Activated CD4-positive, CD25-positive, alpha-beta regulatory T cell treated with anti-CD3 and anti-CD28 coated beads, Interleukin-2, amount 50 U/mL, for 24 hours (primary cell): Measurements from ENCODE around the gene DLG2.
A peak's percentile ranks its signal among the peaks of the same experiment; 100 is the strongest.
"Not testable (repeated sequence)": the region's sequence is repeated elsewhere in the genome, so short reads cannot be mapped to it uniquely, and the experiment has no call there.

Experiments
- ATAC-seq, 2 donors: fragments of 150-1000 bp; cut with Tn5 transposase; one replicate each; pipeline ENCODE4 v1.10.0; 2021; ENCODE audit warnings: mild to moderate bottlenecking in 1 of 2, moderate library complexity in 1 of 2

The DLG2 gene

GRCh38 chr11:85634747-85635146 lies 7.6 kb upstream of the DLG2 start:
- ATAC-seq = no peak

DNA sequence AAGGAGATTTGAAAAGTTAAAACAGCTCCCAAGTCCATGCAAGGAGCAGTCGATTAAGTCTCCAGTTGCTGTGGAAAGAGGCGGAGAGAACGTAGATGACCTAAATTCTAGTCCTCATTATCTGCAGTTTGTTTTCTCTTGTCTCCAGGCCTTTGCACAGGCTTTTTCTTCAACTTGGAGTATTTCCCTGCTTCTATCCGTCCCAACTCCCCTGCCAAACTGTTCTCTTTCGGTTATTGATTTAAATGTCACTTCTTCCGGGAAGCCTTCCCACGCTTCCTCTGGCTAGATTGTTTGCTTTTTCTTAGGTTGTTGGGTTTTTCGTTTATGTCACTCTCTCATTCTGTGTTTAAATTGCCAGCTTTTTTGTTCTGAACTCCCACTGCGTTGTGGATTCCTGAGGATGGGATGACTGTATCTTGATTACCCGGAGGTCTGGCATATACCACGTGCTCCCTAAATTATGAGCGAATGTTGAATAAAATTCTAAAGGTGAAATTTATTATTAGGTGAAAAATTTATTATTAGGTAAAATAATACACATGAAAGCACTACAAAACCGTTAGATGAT lies 1.7 kb upstream of the DLG2 start:
- ATAC-seq = peak in 1 of 2 donors; percentile 5

DNA sequence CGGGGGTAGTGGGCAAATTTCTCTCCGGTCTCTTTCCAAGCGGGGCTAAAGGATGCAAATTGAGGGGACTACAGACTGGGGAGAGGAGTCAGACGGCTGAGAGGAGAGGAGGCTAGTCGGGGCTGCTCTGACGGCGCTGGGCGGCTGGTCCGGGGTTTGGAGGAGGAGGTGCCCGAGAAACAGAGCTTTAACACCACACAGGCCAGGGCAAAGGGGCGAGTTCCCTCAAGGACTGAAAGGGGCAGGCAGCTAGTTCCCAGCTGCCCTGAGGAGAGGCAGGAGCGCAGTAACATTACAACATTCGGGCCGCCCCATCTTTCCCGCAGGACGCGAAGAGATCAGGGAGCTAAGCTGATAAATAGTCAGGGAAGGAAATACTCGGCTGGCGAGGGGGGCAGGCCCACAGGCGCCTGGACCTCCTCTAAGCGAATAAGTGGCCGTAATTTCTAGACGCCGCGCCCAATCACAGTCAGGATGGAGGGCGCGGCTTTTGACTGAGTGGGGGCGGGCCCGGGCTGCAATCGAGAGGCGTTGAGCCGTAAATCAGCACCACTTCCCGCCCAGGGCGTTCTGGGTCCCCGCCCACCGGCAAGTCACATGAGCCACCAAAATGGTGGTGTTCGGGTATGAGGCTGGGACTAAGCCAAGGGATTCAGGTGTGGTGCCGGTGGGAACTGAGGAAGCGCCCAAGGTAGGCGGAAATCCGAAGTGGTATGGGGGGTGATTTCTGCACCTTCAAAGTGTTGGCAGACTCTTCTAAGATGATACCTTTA lies 1.0 kb upstream of the DLG2 start, which contains the start of gene TMEM126B:
Gene TMEM126B (plus strand): TSS at position 596 of the 773 bp plus-strand sequence. CDS start 15 bp downstream, at position 611.
- peak; percentile 98 to 99 for ATAC-seq

DNA sequence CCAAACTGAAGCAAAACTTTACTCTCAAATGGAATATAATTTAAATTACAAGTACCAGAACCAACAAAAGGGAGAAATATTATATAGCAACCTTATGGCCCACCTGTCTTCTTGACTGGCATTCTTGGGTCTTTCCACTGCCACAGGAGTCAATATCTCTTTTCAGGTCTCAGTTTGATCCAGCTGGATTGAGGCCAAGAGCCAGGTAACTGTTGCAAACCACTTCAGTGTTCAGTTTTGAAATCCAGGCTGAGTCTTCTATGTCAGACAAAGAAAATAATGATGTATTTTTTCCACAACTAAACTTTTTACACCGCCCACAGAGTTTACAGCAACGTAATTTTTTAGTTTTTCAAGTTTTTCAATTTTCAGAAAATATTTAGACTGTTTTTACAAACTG lies 648 bp downstream of the DLG2 start:
- no peak for ATAC-seq

DNA sequence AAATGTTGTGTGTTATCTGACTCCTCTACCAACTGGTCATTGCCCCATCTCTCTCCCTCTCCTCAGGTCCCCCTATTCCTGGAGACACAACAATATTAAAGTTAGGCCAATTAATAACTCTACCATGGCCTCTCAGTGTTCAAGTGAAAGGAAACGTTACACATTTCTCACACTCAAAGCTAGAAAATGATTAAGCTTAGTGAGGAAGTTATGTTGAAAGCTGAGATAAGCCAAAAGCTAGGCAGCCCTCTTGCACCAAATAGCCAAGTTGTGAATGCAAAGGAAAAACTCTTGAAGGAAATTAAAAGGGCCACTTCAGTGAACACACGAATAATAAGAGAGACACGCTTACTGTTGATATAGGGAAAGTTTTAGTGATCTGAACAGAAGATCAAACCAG lies 6.9 kb downstream of the DLG2 start:
- no peak for ATAC-seq

- no peak for ATAC-seq
These were observed 7.6 kb downstream of the DLG2 start for GRCh38 chr11:85619499-85619898.

- ATAC-seq = not testable (repeated sequence)
These were observed 15.5 kb downstream of the DLG2 start for GRCh38 chr11:85611643-85612042.

DNA sequence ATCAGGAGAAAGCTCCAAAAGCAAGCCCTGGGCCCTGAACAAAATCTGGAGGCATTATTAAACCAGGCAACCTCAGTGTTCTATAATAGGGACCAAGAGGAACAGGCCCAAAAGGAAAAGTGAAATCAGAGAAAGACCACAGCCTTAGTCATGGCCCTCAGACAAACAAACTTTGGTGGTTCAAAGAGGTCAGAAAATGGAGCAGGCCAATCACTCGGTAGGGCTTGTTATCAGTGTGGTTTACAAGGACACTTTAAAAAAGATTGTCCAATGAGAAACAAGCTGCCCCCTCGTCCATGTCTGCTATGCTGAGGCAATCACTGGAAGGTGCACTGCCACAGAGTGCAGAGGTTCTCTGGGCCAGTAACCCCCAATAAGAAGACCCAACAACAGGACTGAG lies 17.9 kb downstream of the DLG2 start:
- ATAC-seq = not testable (repeated sequence)

GRCh38 chr11:85608621-85609020 lies 18.5 kb downstream of the DLG2 start:
- not testable (repeated sequence) for ATAC-seq

DNA sequence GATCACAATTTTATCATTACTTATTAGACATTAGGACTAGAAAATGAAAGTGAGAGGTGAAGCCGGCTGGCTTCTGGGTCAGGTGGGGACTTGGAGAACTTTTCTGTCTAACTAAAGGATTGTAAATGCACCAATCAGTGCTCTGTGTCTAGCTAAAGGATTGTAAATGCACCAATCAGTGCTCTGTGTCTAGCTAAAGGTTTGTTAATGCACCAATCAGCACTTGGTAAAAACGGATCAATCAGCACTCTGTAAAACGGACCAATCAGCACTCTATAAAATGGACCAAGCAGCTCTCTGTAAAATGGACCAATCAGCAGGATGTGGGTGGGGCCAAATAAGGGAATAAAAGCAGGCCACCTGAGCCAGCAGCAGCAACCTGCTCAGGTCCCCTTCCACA lies 20.9 kb downstream of the DLG2 start:
- not testable (repeated sequence) for ATAC-seq

- ATAC-seq = no peak
These were observed 23.9 kb downstream of the DLG2 start for GRCh38 chr11:85603220-85603619.

DNA sequence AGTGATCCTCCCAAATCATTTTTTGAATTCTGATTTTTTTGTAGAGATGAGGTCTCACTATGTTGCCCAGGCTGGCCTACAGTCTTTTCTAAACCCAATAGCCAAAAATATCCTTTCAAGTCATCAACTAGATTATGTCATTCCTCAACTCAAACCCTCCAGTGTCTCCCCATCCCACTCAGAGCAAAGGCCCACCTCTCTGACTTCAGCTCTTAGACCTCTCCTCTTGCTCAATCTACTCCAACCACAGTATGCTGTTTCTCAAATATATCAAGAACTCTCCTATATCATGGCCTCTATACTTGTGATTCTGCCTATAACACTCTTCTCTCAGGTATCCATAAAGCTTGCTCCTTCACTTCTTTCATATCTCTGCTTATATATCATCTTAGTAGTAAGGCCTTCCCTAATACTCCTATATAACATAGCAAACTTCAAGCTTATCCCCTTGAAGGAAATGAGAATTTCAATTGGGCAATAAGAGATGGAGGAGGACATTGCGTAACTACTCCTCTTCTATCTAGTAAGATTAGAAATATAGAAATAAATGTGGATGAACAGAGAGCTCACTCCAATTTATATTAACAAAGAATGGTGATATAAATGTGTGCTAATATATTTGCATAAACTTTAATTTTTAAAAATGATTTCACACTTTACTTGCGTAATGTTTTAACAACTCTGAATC lies 24.5 kb downstream of the DLG2 start:
- no peak for ATAC-seq

DNA sequence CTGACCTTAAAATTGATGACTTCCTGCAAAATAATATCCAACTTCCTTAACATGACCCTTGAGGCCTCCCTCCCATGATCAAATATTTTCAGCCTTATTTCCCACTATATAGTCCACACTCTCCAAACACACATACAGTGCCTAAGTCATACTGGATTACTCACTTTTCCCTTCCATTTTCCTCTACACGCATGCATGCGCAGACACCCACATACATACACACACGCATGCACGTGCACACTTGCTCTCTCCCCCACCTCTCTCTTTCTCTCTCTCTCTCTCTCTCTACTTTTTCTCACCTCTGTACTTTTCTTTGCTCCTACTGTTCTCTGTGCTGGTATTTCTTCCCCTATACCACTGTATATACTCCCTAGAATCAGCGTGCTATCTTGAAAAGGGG lies 28.1 kb downstream of the DLG2 start:
- ATAC-seq = no peak

GRCh38 chr11:85596886-85597285 lies 30.3 kb downstream of the DLG2 start:
- ATAC-seq = no peak

DNA sequence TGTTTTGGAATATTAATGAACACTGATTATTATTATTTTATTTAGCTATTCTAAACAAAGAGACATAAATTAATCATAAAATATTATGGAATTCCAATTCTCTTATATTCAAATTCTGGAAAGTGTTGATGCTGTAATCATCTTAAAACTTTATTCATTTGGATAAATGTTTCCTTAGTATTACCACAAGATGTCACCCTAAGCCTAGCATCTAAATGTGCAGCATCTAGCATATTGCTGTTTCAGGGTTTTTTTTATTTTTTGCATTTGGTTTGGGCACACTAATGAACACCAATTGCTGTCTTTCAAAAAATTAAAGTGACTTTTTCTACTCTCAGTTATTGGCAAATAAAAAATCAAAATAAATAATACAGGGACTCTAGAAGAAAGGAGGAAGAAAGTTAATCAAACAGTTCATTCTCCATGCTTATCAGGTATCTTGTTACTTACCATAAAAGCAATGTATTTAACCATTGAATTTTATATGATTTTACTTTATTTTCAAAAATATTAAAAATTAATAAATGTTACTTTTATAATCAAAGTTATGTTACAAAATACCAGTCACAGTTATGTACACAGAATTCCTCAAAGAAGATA lies 31.8 kb downstream of the DLG2 start:
- ATAC-seq = no peak

DNA sequence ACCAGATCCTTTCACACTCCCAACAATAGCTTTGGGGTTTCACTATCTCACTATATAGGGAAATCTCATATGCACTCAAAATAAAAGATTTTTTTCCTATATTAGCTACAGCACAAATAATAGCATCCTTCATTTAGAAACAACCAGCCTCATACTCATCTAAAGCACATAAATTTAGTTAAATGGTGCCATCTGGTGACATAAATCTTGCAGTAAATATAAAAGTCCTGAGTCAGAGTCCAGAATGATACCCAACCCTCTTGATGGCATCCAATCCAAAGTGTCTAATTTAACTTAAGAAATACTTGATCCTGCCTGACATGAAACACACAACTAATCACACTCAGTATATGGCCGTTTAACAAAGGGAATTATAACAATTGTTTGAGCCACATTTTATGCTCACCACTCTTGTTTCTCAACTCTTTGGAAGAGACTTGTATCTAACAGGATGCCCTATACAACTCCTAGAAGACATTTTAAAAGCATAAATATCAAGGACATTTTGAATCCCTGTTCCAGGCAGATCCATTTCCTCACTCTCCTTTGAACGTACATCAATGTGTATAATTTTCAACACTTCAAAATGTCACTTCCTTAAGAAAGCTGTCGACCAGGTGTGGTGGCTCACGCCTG lies 36.2 kb downstream of the DLG2 start:
- no peak for ATAC-seq

GRCh38 chr11:85589373-85589772 lies 37.8 kb downstream of the DLG2 start:
- ATAC-seq = no peak

DNA sequence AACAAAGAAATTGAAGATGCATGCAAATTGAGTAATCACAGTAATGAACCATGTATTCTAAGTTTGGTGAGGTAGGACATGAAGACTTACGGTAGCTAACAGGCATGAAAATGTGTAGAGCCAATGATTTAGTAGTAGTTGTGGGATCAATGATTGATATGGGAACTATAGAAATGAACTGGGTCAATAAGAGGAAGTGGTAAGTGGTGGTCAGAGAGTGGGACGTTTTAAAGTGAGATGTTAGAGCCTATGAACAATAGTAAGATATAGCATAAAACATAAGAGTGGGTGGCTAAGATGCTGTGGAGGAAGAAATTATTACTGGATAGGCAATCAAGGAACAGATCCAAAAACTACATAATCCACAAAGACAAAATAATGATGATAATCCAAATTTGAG lies 45.0 kb downstream of the DLG2 start:
- ATAC-seq = no peak

DNA sequence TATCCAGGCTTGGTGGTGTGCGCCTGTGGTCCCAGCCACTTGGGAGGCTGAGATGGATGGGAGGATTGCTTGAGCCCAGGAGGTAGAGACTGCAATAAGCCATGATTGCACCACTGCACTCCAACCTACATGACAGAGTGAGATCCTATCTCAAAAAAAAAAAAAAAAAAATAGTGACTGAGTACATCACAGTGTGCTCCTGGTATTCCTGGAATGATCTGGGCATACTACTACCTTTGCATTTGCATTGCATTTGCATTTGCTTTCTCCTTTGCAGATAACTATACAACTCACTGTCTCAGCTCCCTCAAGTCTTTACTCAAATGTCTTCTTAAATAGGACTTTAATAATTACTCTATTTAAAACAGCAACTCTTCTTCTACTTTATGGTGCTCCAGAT lies 51.8 kb downstream of the DLG2 start:
- ATAC-seq = no peak

DNA sequence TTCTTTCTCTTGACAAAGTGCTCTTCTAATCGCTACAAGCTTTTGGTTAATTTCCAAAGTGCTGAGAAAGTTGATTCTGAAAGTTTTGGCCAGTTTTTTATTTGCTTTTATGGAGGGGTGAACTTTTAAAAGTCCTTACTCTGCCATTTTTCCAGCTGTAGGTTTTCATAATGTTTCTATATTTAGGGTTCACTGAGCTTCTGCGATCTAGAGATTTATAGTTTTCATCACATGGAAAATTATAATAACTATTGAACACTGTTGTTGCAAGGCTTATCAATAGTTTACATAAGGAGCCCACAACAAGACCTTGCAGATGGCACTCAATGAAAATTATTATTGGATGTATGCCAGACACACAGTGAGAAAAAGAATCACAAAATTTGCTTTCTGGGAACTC lies 55.1 kb downstream of the DLG2 start:
- ATAC-seq = no peak

- ATAC-seq = peak in 1 of 2 donors; percentile 33
These were observed 57.6 kb downstream of the DLG2 start for GRCh38 chr11:85569525-85569924.

DNA sequence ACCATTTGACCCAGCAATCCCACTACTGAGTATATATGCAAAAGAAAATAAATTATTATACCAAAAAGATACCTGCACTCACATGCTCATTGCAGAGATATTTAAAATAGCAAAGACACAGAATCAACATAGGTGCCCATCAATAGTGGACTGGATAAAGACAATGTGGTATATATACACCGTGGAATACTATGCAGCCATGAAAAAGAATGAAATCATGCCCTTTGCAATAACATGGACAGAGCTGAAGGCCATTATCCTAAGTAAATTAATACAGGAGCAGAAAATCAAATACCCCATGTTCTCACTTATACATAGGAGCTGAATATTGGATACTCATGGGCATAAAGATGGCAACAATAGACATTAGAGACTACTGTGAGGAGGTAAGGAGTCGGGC lies 68.7 kb downstream of the DLG2 start:
- no peak for ATAC-seq

DNA sequence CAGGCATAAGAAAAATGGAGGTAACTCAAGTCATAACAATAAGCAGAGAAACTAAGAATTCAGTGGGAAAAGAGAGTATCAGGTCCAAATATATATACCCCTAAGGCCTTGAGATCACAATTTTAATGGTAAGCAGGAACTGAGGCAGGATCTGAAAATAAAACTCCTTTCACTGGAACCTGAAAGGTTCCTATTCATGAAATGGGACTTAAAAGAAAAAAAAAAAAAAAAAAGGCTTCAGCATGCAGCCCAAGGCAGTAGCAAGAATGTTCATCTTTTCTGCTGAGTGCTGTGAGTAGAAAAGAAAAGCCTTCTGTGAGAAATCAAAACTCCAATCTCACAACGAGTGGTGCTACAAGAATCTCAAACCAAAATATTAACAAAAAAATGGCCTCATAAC lies 75.3 kb downstream of the DLG2 start:
- no peak for ATAC-seq
